ENCODE results near the gene SAMD5.
"Not testable (repeated sequence)": the region's sequence is repeated elsewhere in the genome, so short reads cannot be mapped to it uniquely, and the experiment has no call there.

Gene SAMD5

GRCh38 chr6:147528511-147529145 lies 20.1 kb downstream of the SAMD5 start:
- DNase-seq (ENCODE audit: low read depth, low spot score) = no peak

- DNase-seq (ENCODE audit: low read depth, low spot score) = no peak
Measured at GRCh38 chr6:147530132-147531060, 21.9 kb downstream of the SAMD5 start.

DNA sequence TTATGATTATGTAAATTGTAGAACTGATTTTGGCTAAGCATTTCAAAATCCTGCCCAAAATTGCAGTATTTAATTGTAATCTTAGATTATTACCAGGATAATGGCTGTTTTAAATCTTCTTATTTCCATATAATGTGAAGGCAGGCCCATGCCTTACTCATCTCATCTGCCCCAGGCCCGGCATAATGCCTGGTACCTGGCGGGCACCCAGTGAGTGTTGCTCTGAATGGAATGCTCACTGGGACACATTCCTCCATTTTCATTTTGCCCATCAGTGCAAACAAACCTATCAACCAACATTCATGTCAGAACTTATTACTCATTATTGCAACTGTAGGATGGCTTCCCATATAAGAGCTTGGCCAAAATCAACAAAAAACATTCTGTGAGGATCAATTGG lies 22.8 kb downstream of the SAMD5 start:
- DNase-seq (ENCODE audit: low read depth, low spot score) = no peak

GRCh38 chr6:147534116-147534860 lies 25.8 kb downstream of the SAMD5 start:
- DNase-seq (ENCODE audit: low read depth, low spot score) = no peak

GRCh38 chr6:147538821-147539220 lies 30.3 kb downstream of the SAMD5 start:
- DNase-seq (ENCODE audit: low read depth, low spot score) = no peak

DNA sequence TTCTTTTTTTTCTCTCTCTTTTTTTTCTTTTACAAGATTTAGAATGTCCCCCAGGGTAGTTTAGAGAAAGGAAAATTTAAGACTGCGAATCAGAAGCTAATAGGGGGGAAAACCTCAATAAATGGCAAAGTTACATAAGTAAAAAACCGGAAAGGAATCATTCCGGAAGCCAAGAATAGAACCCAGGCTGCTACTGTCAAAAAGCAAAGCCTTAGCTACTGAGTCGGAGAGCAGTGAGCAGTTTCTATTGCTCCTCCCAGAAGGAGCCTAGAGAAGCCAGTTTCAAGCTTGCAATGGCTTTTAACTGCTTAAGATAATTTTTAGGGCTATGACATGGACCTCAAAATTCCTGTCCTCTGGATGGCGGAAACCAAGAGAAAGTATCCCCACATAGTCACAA lies 31.6 kb downstream of the SAMD5 start:
- no peak for DNase-seq (ENCODE audit: low read depth, low spot score)

DNA sequence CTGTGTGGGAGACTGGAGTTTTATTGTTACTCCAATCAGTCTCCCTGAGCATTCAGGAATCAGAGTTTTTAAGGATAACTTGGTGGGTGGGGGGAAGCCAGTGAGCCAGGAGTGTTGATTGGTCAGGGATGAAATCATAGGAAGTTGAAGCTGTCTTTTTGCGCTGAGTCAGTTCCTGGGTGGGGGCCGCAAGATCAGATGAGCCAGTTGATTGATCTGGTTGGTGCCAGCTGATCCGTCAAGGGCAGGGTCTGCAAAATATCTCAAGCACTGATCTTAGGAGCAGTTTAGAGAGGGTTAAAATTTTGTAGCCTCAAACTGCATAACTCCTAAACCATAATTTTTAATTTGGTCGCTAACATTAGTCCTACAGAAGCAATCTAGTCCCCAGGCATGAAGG lies 33.9 kb downstream of the SAMD5 start:
- not testable (repeated sequence) for DNase-seq (ENCODE audit: low read depth, low spot score)

DNA sequence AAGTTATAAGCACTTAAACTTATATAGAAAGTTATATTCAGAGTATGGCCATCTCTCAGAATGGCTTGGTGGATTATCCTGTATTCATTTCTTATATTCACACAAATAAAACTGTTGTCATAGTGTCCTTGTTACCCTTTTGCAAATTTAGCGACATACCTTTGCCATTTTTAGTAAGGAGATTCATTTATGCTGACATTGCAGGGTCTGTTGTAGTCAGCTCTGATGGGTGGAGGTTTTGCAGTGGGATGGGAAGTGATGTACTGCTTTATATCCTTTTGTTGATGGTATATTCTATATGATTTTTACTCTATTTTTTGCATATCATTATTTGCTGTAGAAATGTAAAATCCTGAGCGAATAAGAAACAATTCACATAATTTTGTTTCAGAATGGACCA lies 35.9 kb downstream of the SAMD5 start:
- DNase-seq (ENCODE audit: low read depth, low spot score) = no peak

- DNase-seq (ENCODE audit: low read depth, low spot score) = no peak
Measured at GRCh38 chr6:147546501-147547368, 38.2 kb downstream of the SAMD5 start.

GRCh38 chr6:147547369-147547902 lies 38.9 kb downstream of the SAMD5 start:
- no peak for DNase-seq (ENCODE audit: low read depth, low spot score)

DNA sequence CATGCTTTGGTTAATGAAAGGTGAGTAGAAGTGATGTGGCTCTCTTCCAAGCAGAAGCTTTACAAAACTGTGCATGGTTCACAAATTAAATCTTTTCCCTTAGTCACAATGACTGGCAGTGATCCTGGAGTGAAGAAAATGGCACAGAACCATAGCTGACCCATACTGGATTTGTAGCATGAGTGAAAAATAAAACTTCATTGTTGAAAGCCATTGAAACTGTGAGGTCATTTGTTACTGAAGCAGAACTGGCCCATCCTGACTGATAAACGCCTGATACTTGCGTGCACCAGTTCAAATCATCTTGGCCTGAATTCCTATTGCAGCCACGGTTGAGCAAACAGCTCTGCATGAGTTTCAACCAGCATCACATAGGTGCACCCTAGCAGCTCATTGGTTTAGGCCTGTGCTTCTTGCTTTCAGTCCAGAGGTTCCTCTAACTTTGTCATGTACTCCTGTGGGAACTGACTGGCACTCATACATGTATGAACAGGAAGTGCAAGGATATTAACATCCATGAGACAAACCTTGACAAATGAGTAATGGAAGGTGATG lies 40.5 kb downstream of the SAMD5 start:
- DNase-seq (ENCODE audit: low read depth, low spot score) = no peak

- no peak for DNase-seq (ENCODE audit: low read depth, low spot score)
Measured at GRCh38 chr6:147549531-147549930, 41.0 kb downstream of the SAMD5 start.

DNA sequence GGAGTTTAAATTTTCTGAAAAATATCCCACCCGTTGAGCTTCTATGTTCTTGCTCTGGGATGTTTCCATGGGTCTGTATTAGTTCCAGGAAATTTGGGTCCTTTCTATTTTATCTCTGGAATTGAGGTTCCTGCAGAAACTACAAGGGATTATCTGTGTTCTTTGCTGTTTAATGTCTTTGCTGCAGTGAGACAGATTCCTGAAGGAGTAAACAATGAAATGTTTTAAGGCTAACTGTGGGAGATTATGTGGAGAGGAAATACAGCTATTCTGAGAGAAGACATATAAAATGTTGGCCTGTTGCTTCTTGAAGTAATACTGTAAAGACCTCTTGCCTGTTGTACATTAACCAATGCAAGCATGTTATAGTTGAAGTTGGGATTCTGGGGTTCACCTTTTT lies 43.5 kb downstream of the SAMD5 start:
- no peak for DNase-seq (ENCODE audit: low read depth, low spot score)

DNA sequence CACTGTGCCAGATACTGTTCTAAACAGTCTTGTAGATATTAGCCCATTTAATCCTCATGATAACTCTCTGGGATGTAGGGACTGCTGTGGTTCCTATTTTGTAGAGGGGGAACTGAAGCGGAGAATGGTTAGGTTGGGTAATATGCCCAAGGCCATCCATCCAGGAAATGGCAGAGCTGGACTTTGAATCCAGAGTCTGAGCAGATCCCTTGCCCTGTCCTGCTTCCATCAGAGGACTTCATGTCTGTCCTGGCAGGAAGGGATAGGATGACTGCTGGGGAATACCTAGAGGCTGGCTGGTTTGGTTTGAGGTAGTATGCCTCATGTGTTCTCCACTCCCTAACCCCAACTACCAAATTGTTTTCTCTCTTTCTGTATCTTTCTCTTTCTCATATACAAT lies 44.6 kb downstream of the SAMD5 start:
- DNase-seq (ENCODE audit: low read depth, low spot score) = no peak

GRCh38 chr6:147554281-147554680 lies 45.8 kb downstream of the SAMD5 start:
- DNase-seq (ENCODE audit: low read depth, low spot score) = no peak

GRCh38 chr6:147559006-147559405 lies 50.5 kb downstream of the SAMD5 start:
- no peak for DNase-seq (ENCODE audit: low read depth, low spot score)

DNA sequence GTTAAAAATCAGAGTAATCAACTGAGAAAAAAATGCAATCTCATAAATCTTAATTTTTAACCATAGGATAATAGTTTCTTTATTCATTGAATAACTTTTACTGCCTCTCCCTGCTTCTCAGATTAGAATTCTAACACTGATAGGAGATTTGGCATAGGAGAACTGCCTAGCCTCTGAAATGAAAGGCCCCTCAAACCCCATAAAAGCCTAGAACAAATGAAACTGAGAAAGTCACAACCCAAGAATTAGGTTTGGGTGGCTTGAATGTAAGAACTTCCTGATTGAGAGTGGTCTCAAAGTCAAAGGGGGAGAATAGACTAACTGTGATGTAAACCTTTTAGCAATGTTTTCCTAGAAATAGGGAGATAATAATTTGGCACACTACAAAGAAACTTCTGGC lies 52.2 kb downstream of the SAMD5 start:
- no peak for DNase-seq (ENCODE audit: low read depth, low spot score)

DNA sequence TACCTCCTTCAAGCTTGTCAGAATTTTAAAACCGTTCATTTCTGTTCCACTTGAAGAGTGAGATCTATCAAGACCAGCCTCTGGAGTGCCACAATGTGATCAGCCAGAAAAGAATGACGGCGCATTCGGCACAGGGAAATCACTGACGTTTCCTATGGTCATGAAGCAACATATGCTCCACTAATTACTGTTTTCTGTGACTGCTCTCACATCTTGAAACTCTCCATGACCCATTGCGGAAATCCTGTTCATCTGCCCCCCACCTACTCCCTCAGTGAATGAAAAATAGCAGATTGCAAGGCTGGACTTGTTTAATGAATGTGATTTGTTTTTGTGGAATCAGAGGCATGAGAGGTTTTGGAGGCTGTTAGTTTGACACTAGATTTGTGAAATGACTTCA lies 53.2 kb downstream of the SAMD5 start:
- no peak for DNase-seq (ENCODE audit: low read depth, low spot score)

- no peak for DNase-seq (ENCODE audit: low read depth, low spot score)
Measured at GRCh38 chr6:147563472-147563871, 55.0 kb downstream of the SAMD5 start.

GRCh38 chr6:147564556-147564955 lies 56.1 kb downstream of the SAMD5 start:
- no peak for DNase-seq (ENCODE audit: low read depth, low spot score)

Data from iPS DF 19.7 (cell line).